ENCODE data around the gene SLCO2B1.

- TF ChIP-seq, protein P1, sequence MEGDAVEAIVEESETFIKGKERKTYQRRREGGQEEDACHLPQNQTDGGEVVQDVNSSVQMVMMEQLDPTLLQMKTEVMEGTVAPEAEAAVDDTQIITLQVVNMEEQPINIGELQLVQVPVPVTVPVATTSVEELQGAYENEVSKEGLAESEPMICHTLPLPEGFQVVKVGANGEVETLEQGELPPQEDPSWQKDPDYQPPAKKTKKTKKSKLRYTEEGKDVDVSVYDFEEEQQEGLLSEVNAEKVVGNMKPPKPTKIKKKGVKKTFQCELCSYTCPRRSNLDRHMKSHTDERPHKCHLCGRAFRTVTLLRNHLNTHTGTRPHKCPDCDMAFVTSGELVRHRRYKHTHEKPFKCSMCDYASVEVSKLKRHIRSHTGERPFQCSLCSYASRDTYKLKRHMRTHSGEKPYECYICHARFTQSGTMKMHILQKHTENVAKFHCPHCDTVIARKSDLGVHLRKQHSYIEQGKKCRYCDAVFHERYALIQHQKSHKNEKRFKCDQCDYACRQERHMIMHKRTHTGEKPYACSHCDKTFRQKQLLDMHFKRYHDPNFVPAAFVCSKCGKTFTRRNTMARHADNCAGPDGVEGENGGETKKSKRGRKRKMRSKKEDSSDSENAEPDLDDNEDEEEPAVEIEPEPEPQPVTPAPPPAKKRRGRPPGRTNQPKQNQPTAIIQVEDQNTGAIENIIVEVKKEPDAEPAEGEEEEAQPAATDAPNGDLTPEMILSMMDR (conservative IDR thresholded peaks at IDR 0.05), result no peak
- no peak for TF ChIP-seq ZFX (IDR thresholded peaks at IDR 0.05)
Measured at GRCh38 chr11:75254326-75254725, 103.4 kb downstream of the SLCO2B1 start.

Measured in C4-2B (cell line).